ENCODE results near the gene ZNF805. TPM values are rescaled to one million over a fixed set of nuclear protein-coding genes. Genes with fewer than 3 reads are reported as not detected.

The ZNF805 gene
- total and polyA plus RNA-seq, 2 of the 13 experiments (the other 11 are each of a cell fraction or from before 2014, with no cell fraction given) = 5.1 to 12.8 TPM

DNA sequence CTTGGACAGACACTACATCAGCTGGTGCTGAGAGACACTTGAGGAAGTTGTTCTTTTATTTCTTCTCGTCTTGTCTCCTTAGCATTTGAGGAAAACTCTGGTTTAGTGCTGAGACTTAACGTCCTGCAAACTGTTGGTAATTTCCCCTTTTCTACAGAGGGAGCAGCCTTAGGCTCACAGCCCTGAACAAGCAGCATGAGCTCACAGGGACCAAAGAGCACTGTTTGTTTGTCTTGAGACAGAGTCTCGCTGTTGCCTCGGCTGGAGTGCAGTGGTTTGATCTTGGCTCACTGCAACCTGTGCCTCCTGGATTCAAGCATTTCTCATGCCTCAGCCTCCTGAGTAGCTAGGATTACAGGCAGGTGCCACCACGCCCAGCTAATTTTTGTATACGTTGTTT is 5.5 kb downstream of the ZNF805 start (continued):
- TF ChIP-seq, protein P1, sequence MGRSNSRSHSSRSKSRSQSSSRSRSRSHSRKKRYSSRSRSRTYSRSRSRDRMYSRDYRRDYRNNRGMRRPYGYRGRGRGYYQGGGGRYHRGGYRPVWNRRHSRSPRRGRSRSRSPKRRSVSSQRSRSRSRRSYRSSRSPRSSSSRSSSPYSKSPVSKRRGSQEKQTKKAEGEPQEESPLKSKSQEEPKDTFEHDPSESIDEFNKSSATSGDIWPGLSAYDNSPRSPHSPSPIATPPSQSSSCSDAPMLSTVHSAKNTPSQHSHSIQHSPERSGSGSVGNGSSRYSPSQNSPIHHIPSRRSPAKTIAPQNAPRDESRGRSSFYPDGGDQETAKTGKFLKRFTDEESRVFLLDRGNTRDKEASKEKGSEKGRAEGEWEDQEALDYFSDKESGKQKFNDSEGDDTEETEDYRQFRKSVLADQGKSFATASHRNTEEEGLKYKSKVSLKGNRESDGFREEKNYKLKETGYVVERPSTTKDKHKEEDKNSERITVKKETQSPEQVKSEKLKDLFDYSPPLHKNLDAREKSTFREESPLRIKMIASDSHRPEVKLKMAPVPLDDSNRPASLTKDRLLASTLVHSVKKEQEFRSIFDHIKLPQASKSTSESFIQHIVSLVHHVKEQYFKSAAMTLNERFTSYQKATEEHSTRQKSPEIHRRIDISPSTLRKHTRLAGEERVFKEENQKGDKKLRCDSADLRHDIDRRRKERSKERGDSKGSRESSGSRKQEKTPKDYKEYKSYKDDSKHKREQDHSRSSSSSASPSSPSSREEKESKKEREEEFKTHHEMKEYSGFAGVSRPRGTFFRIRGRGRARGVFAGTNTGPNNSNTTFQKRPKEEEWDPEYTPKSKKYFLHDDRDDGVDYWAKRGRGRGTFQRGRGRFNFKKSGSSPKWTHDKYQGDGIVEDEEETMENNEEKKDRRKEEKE (IDR thresholded peaks at IDR 0.05) = no peak
- TF ChIP-seq ZBTB7B (CRISPR knock-in tag; IDR thresholded peaks at IDR 0.05) (no peak), FOXP1 (IDR thresholded peaks at IDR 0.05) (no peak), FOXP1 (CRISPR knock-in tag; IDR thresholded peaks at IDR 0.05) (peak; percentile 57), ARNT (IDR thresholded peaks at IDR 0.05) (no peak), MAZ (IDR thresholded peaks at IDR 0.05; ENCODE audit: borderline replicate concordance, low read depth, low read length) (no peak), MAZ (CRISPR knock-in tag; IDR thresholded peaks at IDR 0.05; ENCODE audit: low read depth) (0 out of 2 replicates have a peak, but pooled peaks have one; percentile 38), ZNF207 (IDR thresholded peaks at IDR 0.05; ENCODE audit: borderline replicate concordance) (no peak), HNRNPL (IDR thresholded peaks at IDR 0.05; ENCODE audit: low read depth, low read length) (no peak), RXRB (CRISPR knock-in tag; IDR thresholded peaks at IDR 0.05; ENCODE audit: borderline replicate concordance) (peak; percentile 73), PHB2 (IDR thresholded peaks at IDR 0.05; ENCODE audit: partially characterized antibody) (no peak), SOX6 (IDR thresholded peaks at IDR 0.05) (no peak), SOX6 (CRISPR knock-in tag; IDR thresholded peaks at IDR 0.05) (peak; percentile 19; the same call in 1 of the 2 replicates), ZNF253 (CRISPR knock-in tag; IDR thresholded peaks at IDR 0.05; ENCODE audit: borderline replicate concordance) (no peak), SNAPC2 (CRISPR knock-in tag; IDR thresholded peaks at IDR 0.05) (no peak), ZNF550 (CRISPR knock-in tag; IDR thresholded peaks at IDR 0.05; ENCODE audit: borderline replicate concordance) (no peak), NRL (CRISPR knock-in tag; IDR thresholded peaks at IDR 0.05; ENCODE audit: borderline replicate concordance) (no peak), KLF9 (CRISPR knock-in tag; IDR thresholded peaks at IDR 0.05; ENCODE audit: low read depth) (no peak), TAF15 (IDR thresholded peaks at IDR 0.05; ENCODE audit: low read depth, low read length, poor library complexity, severe bottlenecking) (no peak), AHR (CRISPR knock-in tag; IDR thresholded peaks at IDR 0.05) (no peak)
- TF ChIP-seq, protein P2, sequence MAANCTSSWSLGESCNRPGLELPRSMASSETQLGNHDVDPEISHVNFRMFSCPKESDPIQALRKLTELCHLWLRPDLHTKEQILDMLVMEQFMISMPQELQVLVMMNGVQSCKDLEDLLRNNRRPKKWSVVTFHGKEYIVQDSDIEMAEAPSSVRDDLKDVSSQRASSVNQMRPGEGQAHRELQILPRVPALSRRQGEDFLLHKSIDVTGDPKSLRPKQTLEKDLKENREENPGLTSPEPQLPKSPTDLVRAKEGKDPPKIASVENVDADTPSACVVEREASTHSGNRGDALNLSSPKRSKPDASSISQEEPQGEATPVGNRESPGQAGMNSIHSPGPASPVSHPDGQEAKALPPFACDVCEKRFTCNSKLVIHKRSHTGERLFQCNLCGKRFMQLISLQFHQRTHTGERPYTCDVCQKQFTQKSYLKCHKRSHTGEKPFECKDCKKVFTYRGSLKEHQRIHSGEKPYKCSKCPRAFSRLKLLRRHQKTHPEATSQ (CRISPR knock-in tag; IDR thresholded peaks at IDR 0.05; ENCODE audit: borderline replicate concordance) = no peak
- TF ChIP-seq, protein P3, sequence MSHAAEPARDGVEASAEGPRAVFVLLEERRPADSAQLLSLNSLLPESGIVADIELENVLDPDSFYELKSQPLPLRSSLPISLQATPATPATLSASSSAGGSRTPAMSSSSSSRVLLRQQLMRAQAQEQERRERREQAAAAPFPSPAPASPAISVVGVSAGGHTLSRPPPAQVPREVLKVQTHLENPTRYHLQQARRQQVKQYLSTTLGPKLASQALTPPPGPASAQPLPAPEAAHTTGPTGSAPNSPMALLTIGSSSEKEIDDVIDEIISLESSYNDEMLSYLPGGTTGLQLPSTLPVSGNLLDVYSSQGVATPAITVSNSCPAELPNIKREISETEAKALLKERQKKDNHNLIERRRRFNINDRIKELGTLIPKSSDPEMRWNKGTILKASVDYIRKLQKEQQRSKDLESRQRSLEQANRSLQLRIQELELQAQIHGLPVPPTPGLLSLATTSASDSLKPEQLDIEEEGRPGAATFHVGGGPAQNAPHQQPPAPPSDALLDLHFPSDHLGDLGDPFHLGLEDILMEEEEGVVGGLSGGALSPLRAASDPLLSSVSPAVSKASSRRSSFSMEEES (CRISPR knock-in tag; IDR thresholded peaks at IDR 0.05) = no peak
- TF ChIP-seq, protein P4, sequence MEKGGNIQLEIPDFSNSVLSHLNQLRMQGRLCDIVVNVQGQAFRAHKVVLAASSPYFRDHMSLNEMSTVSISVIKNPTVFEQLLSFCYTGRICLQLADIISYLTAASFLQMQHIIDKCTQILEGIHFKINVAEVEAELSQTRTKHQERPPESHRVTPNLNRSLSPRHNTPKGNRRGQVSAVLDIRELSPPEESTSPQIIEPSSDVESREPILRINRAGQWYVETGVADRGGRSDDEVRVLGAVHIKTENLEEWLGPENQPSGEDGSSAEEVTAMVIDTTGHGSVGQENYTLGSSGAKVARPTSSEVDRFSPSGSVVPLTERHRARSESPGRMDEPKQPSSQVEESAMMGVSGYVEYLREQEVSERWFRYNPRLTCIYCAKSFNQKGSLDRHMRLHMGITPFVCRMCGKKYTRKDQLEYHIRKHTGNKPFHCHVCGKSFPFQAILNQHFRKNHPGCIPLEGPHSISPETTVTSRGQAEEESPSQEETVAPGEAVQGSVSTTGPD (CRISPR knock-in tag; IDR thresholded peaks at IDR 0.05) = no peak

Measured in HepG2 (cell line).